HG03565 (cell line): ENCODE data around the gene TSHZ2.

Experiments used
- ATAC-seq: cut with Tn5 transposase; IDR thresholded peaks from one replicate; pipeline ENCODE4 v1.9.1; 2021; ENCODE audit warnings: mild to moderate bottlenecking, moderate library complexity; ENCODE audit not compliant: unreplicated experiment

Gene TSHZ2

GRCh38 chr20:53124075-53124551 lies 152.0 kb downstream of the TSHZ2 start:
- ATAC-seq: no peak

GRCh38 chr20:53124803-53125202 lies 152.6 kb downstream of the TSHZ2 start:
- no peak for ATAC-seq

GRCh38 chr20:53126185-53126584 lies 154.0 kb downstream of the TSHZ2 start:
- ATAC-seq: no peak

- no peak for ATAC-seq
These were observed 154.9 kb downstream of the TSHZ2 start for GRCh38 chr20:53127027-53127426.

GRCh38 chr20:53128004-53128403 lies 155.8 kb downstream of the TSHZ2 start:
- no peak for ATAC-seq

- no peak for ATAC-seq
These were observed 157.4 kb downstream of the TSHZ2 start for GRCh38 chr20:53129563-53129962.

- ATAC-seq: no peak
These were observed 158.6 kb downstream of the TSHZ2 start for GRCh38 chr20:53130795-53131194.

- ATAC-seq: no peak
These were observed 161.0 kb downstream of the TSHZ2 start for GRCh38 chr20:53133125-53133524.

GRCh38 chr20:53133628-53134027 lies 161.5 kb downstream of the TSHZ2 start:
- no peak for ATAC-seq

GRCh38 chr20:53136473-53136872 lies 164.3 kb downstream of the TSHZ2 start:
- no peak for ATAC-seq

- ATAC-seq: peak; percentile 98
These were observed 166.5 kb downstream of the TSHZ2 start for GRCh38 chr20:53138454-53139262.

GRCh38 chr20:53141201-53142050 lies 169.3 kb downstream of the TSHZ2 start:
- no peak for ATAC-seq

GRCh38 chr20:53142225-53143127 lies 170.3 kb downstream of the TSHZ2 start:
- ATAC-seq: no peak

GRCh38 chr20:53146201-53146891 lies 174.2 kb downstream of the TSHZ2 start:
- ATAC-seq: peak; percentile 67

- ATAC-seq: no peak
These were observed 176.6 kb downstream of the TSHZ2 start for GRCh38 chr20:53148771-53149147.

- ATAC-seq: no peak
These were observed 177.2 kb downstream of the TSHZ2 start for GRCh38 chr20:53149148-53149889.

- ATAC-seq: no peak
These were observed 177.7 kb downstream of the TSHZ2 start for GRCh38 chr20:53149890-53150205.

- no peak for ATAC-seq
These were observed 178.4 kb downstream of the TSHZ2 start for GRCh38 chr20:53150532-53150931.

GRCh38 chr20:53152228-53152627 lies 180.1 kb downstream of the TSHZ2 start:
- no peak for ATAC-seq

- ATAC-seq: peak; percentile 69
These were observed 182.4 kb downstream of the TSHZ2 start for GRCh38 chr20:53154540-53154939.
